ENCODE data around the gene CMTM5.

CMTM5 gene

GRCh38 chr14:23346693-23347405, 30.0 kb upstream of the CMTM5 start:
- H3K4me3 ChIP-seq (ENCODE audit: low read length): no peak overlapping the region
- H3K4me2 ChIP-seq (ENCODE audit: low read length): no peak overlapping the region
- TF ChIP-seq CTCF (IDR thresholded peaks at IDR 0.05; ENCODE audit: low read depth, low read length, poor library complexity, severe bottlenecking) (no peak), EZH2phosphoT487 (IDR thresholded peaks at IDR 0.05; ENCODE audit: borderline replicate concordance, low read length) (no peak)
- H3K27ac ChIP-seq (ENCODE audit: low read depth, low read length): no peak overlapping the region
- H3F3A ChIP-seq (ENCODE audit: control insufficient read depth, insufficient read depth): no peaks in the 10 kb centered on the region
- H4K20me1 ChIP-seq (ENCODE audit: control insufficient read depth, insufficient read depth, low read depth, low read length): no peaks in the 10 kb centered on the region
- no peaks in the 10 kb centered on the region for H3K36me3 ChIP-seq (ENCODE audit: control insufficient read depth, low read length)
- H3K9me2 ChIP-seq (replicated peaks; ENCODE audit: control insufficient read depth, low read length): no peaks in the 10 kb centered on the region
- H3K4me1 ChIP-seq (ENCODE audit: control insufficient read depth, low read length): no peaks in the 10 kb centered on the region
- H3K79me2 ChIP-seq (ENCODE audit: control insufficient read depth, low read length): no peaks in the 10 kb centered on the region
- H3K9me3 ChIP-seq (ENCODE audit: control insufficient read depth, insufficient read depth, low read length): no peaks in the 10 kb centered on the region
- H3K27me3 ChIP-seq (ENCODE audit: control insufficient read depth, low read length): peaks cover 6% of the 10 kb centered on the region

GRCh38 chr14:23347406-23348296, 29.2 kb upstream of the CMTM5 start:
- no peak overlapping the region for H3K4me2 ChIP-seq (ENCODE audit: low read length)
- no peaks in the 10 kb centered on the region for H3K9me2 ChIP-seq (replicated peaks; ENCODE audit: control insufficient read depth, low read length)
- H3K36me3 ChIP-seq (ENCODE audit: control insufficient read depth, low read length): no peaks in the 10 kb centered on the region
- no peaks in the 10 kb centered on the region for H4K20me1 ChIP-seq (ENCODE audit: control insufficient read depth, insufficient read depth, low read depth, low read length)
- peaks cover 3% of the 10 kb centered on the region for H3K27me3 ChIP-seq (ENCODE audit: control insufficient read depth, low read length)
- H3K9me3 ChIP-seq (ENCODE audit: control insufficient read depth, insufficient read depth, low read length): no peaks in the 10 kb centered on the region
- no peaks in the 10 kb centered on the region for H3F3A ChIP-seq (ENCODE audit: control insufficient read depth, insufficient read depth)
- TF ChIP-seq EZH2phosphoT487 (IDR thresholded peaks at IDR 0.05; ENCODE audit: borderline replicate concordance, low read length) (no peak), CTCF (IDR thresholded peaks at IDR 0.05; ENCODE audit: low read depth, low read length, poor library complexity, severe bottlenecking) (no peak)
- H3K79me2 ChIP-seq (ENCODE audit: control insufficient read depth, low read length): no peaks in the 10 kb centered on the region
- H3K4me3 ChIP-seq (ENCODE audit: low read length): no peak overlapping the region
- no peak overlapping the region for H3K27ac ChIP-seq (ENCODE audit: low read depth, low read length)
- H3K4me1 ChIP-seq (ENCODE audit: control insufficient read depth, low read length): no peaks in the 10 kb centered on the region

- TF ChIP-seq EZH2phosphoT487 (IDR thresholded peaks at IDR 0.05; ENCODE audit: borderline replicate concordance, low read length) (no peak), CTCF (IDR thresholded peaks at IDR 0.05; ENCODE audit: low read depth, low read length, poor library complexity, severe bottlenecking) (no peak)
- no peaks in the 10 kb centered on the region for H3K79me2 ChIP-seq (ENCODE audit: control insufficient read depth, low read length)
These were observed 28.6 kb upstream of the CMTM5 start for GRCh38 chr14:23348297-23348655.

More at GRCh38 chr14:23348297-23348655, 28.6 kb upstream of the CMTM5 start:
- no peak overlapping the region for H3K27ac ChIP-seq (ENCODE audit: low read depth, low read length)
- H3F3A ChIP-seq (ENCODE audit: control insufficient read depth, insufficient read depth): no peaks in the 10 kb centered on the region
- H3K4me1 ChIP-seq (ENCODE audit: control insufficient read depth, low read length): no peaks in the 10 kb centered on the region
- no peaks in the 10 kb centered on the region for H3K36me3 ChIP-seq (ENCODE audit: control insufficient read depth, low read length)
- no peaks in the 10 kb centered on the region for H3K9me2 ChIP-seq (replicated peaks; ENCODE audit: control insufficient read depth, low read length)
- H4K20me1 ChIP-seq (ENCODE audit: control insufficient read depth, insufficient read depth, low read depth, low read length): no peaks in the 10 kb centered on the region
- H3K9me3 ChIP-seq (ENCODE audit: control insufficient read depth, insufficient read depth, low read length): no peaks in the 10 kb centered on the region
- H3K4me2 ChIP-seq (ENCODE audit: low read length): no peak overlapping the region
- no peaks in the 10 kb centered on the region for H3K27me3 ChIP-seq (ENCODE audit: control insufficient read depth, low read length)
- H3K4me3 ChIP-seq (ENCODE audit: low read length): no peak overlapping the region

All from DOHH2 (cell line).